Astrocyte of the hippocampus (primary cell): ENCODE measurements around the gene COL6A1.

Experiments used
- DNase-seq: peaks from one replicate; pipeline ENCODE4 v3.0.0; 2011; ENCODE audit warnings: low read depth, low spot score

COL6A1 gene

DNA sequence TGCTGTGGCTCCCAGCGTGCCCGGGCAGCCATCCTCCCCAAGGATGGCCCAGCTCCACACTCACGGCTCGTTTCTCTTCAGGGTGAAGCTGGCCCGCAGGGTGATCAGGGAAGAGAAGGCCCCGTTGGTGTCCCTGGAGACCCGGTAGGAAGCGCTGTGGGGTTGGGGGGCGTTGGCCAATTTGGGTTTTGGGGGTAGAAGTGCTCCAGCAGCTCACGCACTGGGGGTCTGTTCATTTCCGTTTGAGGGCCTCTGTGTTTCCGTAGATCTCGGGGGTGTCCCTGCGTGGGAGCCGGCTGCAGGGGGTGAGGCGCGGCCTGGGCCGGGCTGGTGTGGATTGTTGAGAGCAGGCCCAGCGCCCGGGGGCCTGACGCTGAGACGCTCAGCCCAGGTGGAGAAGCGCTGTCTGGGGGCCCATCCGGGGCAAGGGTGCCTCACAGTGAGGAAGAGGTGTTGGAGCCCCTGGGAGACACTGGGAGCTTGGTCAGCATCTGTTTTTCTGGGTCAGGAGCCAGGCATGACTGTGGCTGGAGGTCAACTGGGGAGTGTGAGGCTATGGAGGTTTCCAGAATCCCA, 12.6 kb downstream of the COL6A1 start:
- DNase-seq = no peak

DNA sequence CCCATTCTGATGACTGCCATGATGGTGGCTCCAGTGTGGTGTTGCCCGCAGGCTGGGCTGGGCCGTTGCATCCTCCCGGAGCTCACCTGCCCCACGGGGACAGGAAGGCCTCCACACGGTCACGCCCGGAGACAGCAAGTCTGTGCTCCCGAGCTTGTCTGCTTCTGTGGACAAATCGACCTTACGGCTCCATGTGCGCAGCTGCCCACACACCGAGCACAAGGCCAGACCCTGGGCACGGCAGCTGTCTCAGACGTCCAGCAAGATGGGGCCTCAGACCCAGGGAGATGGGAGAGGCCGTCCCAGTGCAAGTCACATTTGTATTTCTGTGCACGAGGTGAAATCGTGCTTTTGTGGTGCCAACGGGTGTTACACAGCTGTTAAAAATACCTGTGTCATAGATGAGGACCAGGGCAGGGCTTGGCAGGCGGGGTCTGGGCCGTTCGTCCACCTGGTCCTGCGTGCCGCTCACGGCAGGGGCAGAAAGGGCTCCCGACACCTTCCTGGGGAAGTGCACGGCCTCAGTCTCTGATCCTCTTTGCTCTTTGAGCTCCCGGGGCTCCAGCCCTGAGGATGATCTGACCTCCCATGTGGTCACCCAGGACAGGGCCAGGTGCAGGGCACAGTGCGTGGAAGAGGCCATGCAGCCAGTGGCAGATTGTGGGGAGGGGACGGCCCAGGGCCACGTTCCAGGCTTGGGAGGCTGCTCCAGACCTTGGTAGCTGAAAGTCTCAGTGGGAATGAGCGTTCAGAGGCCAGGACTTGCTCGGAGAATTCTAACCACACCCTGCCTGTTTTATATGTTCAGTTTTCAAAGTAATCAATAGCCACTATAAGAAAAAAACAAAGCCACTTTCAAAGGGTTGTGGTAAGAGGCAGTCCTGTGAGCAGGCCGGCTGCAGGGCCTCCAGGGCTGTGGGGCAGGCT, 13.5 kb downstream of the COL6A1 start:
- no peak for DNase-seq

DNA sequence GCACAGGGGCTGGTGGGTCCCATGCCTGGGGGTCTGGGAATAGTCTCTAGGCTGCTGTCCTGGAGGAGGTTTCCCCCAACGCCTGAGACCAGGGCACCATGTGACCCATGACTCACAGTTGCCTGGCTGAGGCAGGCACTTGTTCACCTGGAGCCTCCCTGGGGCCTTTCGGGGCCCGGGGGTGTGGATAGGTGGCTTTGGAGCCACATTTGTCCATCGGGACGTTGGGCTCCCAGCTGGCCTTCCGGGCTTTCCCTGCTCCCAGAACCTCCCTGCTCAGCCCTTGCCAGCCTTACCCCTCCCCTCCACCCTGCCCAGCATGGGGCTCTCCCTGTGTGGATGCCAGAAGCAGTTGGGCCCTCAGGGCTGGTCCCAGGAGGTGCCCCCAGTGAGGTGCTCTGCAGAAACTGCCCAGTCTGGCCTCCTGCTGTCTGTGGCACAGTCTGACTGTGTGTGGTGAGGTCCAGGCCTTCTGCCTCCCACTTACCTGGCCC, 14.2 kb downstream of the COL6A1 start:
- DNase-seq = peak; percentile 32

DNA sequence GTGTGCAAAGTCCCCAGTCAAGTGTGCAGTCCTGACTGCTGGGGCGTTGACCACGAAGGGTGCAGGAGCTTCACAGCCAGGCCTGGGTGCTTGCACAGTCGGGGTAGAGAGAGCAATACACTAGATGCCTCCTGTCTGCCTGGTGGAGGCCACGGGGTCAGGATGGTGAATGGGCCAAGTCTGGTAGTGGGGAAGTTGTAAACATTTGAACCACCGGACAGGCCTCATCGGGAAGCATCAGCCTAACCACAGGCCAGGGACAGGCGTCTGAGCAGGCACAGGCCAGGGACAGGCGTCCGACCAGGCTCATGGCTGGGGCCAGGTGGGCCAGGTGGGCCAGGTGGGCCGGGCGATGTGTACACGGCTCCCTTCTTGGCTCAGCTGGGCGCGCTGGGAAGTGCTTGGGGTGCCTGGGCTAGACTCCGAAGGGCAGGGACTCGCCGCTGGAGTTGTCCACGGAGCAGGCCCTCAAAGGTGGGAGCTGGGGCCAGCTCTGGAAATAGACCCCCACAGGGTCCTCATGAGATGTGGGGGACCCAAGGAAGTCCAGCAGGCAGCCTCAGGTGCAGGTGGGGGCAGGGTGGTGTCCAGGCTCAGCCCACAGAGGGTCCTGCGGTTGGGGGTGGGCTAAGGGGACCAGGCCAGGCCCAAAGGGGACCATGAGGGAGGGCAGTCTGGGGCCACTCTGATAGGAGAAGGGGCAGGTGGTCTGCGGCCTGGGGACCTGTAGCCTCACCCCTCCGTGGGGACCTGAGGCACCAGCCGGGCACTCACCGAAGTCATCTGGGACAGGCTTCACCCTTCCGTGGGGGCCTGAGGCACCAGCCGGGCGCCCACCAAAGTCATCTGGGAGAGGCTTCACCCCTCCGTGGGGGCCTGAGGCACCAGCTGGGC, 15.0 kb downstream of the COL6A1 start:
- DNase-seq = no peak

DNA sequence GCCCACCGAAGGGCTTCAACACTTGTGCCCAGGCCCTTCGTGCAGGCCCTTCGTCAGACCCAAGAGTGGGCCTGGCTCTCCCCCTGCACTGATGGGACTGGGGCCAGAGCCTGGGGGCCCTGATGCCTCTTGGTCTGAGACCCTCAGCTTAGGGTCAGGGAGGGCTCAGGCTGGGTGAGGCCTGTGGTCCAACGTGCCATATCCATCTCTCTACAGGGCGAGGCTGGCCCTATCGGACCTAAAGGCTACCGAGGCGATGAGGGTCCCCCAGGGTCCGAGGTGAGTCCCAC, 15.6 kb downstream of the COL6A1 start:
- DNase-seq = no peak

DNA sequence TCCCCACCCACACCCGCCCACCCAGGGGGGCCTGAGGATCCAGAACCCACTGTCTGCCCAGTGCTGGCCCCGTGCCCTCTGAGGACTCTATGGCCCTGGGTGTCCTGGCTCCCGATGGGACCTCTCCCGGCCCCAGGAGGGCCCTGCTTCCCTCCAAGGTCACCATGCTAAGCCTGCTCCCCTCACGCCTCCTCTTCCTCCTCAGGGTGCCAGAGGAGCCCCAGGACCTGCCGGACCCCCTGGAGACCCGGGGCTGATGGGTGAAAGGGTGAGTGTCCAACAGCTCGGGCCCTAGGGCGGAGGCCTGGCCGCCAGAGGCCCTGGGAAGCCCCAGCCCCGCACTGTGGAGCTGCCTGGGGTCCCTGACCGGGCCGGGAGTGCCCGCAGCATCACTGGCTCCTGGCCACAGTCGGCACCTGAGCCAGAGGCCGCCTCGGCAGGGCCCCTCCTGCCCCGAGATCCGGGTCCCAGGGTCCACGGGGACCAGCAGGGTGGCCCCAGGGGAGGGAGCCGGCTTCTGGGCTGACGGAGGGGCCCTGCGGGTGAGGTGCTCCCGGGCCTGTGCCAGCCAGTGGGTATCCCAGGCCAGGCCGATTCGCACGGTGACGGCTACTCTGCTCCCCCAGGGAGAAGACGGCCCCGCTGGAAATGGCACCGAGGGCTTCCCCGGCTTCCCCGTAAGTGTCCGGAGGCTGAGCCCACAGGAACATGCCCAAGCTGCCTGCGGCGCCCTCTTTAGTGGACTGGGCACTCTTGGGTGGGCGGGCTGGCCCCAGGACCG, 16.1 kb downstream of the COL6A1 start:
- DNase-seq = no peak

DNA sequence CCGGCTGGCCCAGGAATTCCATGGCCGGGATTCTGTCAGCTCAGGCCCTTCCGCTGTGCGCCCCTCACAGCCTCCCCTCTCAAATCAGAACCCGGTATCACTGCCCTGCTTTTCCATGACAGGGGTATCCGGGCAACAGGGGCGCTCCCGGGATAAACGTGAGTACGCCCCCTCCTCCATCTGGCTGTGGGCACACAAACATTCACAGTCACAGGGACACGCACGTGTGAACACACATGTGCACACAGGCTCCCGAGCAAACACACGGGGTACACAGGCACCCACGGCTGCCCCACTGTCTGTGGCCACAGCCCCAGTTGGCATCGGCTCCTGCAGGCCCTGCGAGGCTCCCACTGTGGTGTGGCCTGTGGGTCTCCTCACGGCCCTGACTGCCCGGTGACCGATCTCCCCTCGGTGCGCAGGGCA, 16.7 kb downstream of the COL6A1 start:
- no peak for DNase-seq

DNA sequence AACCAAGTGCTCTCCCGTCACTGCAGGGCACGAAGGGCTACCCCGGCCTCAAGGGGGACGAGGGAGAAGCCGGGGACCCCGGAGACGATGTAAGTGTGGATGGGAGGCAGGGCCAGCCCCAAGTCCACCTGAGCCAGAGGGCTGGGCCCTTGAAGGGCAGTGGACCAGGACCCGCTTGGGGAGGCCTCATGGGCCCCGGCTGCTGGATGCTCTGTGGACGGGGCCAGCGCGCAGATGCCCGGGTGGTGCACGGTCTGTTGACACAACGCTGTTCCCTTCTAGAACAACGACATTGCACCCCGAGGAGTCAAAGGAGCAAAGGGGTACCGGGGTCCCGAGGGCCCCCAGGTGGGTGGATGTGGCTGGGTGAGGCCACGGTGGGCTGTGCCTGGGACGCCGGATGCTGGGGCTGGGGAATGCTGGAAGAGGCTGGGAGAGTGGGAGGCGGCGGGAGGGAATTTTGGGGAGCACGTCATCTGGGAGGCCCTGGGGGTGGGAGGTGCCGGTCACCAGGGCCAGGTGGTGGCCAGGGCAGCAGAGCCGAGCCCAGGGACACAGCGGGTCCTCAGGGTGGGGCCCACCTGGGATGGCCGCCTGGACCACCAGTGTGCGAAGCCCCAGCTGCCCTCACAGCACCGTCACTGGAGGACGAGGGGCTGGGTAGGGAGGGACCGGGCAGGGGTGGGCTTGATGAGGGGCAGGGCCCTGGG, 17.5 kb downstream of the COL6A1 start:
- DNase-seq = no peak

DNA sequence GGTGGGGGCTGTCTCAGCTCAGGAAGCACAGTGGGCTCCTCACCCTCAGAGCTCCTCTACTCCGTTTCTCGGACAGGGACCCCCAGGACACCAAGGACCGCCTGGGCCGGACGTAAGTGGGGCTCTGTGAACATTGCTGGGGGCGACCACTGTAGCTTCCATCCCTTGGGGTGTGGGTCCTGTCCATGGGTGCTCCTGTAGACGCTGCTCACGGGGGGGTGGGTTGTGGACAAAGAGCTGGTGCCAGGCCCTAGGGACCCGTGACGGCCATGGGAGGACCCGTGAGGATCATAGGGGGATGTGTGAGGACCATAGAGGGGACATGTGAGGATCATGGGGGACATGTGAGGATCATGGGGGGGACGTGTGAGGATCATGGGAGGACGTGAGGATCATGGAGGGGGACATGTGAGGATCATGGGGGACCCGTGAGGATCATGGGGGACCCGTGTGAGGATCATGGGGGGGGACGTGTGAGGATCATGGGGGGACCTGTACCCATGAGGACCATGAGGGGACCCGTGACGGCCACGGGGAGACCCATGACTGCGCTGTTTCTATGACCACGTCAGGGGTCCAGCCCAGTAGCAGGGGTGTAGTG, 18.1 kb downstream of the COL6A1 start:
- DNase-seq = no peak

DNA sequence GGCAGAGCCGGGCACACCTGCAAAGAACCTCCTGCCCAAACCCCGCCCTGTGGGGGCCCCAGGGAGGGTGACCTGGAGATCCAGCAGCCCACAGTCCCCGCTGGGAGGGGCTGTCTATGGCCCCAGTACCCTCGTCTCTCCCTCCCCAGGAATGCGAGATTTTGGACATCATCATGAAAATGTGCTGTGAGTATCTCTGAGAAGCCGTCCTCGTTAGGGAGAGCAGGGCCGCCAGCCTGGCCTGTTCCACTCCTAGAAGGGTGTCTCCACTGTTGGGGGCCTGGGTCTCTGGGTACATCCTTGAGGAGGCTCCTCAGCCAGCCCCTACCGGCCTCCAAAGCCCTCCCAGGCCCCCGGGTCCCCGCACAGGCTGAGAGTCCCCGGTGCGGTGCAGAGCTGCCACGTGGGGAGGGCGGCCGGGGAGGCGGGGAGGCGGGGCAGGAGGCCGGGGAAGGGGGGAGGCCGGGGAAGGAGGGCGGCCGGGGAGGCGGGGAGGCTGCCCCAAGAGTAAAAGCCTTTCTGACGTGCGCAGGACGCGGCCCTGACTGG, 18.7 kb downstream of the COL6A1 start:
- DNase-seq = no peak

DNA sequence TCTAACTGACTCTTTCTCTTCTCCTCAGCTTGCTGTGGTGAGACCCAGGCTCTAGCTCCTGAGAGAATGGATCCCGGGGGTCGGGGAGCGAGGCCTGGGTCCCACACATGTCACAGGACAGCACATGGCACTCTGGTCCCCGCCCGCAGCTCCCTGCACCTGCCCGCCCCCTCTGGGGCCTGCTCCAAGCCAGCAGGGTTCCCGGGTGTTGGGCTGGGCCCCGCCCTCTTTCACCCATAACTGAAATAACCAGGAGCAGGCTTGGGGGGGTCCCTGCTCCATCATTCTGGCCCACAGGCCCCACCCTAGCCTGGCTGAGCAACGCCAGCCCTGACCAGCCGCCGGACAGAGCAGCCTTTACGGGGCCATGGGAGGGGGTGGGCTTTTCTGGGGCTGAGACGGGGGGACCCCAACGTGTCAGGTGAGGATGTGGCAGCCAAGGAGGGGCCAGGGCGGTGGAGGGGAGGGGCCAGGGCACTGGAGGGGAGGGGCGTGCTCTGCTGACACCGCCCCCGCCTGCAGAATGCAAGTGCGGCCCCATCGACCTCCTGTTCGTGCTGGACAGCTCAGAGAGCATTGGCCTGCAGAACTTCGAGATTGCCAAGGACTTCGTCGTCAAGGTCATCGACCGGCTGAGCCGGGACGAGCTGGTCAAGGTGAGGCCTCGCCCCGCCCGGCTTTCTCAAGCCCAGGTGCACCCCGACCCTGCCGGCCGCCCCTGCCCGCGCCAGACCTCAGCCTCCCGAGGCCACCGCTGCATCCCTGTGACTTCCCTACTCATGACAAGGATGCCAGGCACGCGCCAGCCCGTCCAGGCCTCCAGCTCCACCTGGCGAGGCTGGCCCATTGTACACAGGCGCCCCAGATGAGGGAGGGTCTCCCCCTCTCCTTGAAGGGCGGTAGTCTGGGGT, 19.4 kb downstream of the COL6A1 start:
- DNase-seq = no peak

DNA sequence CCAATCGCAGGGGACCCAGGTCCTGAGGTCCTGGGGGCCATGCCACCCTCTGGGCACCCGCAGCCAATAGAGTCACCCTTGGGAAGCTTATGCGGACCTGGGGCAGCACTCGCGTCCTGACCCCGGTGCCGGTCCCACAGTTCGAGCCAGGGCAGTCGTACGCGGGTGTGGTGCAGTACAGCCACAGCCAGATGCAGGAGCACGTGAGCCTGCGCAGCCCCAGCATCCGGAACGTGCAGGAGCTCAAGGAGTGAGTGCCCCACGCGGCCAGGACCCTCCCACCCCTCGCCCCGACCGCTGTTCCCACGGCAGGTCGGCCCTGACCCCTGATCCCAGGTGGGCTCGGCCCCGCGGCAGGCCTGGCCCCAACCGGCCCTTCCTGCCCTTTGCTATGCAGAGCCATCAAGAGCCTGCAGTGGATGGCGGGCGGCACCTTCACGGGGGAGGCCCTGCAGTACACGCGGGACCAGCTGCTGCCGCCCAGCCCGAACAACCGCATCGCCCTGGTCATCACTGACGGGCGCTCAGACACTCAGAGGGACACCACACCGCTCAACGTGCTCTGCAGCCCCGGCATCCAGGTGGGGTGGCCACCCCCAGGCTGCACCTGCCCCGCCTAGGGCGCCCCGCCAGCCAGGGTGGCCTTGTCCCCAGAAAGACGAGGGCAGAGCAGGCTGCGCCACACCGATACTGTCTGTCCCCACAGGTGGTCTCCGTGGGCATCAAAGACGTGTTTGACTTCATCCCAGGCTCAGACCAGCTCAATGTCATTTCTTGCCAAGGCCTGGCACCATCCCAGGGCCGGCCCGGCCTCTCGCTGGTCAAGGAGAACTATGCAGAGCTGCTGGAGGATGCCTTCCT, 20.5 kb downstream of the COL6A1 start:
- no peak for DNase-seq

DNA sequence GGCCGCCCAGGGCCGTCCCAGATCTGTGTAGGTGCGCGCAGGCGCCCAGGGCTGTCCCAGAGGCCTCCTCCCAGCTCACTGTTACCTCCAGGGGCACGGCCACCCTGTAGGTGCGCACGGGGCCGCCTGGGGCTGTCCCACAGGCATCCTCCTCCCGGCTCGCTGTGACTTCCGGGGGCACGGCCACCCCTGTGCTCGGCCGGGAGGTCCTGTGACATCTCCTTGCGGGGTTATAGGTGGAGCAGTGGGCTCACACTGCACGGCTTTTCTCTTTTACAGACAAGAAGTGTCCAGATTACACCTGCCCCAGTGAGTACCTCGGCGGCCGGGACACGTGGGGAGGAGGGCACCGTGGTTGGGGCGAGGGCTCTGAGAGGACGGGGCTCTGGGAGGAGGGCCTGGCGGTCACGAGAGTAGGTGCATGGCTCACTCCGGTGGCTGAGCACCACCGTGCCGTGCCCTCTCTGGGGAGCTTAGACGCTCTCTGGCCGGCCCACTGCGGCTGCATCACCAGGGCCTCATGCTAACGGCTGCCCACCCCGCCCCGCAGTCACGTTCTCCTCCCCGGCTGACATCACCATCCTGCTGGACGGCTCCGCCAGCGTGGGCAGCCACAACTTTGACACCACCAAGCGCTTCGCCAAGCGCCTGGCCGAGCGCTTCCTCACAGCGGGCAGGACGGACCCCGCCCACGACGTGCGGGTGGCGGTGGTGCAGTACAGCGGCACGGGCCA, 21.4 kb downstream of the COL6A1 start:
- DNase-seq = no peak

DNA sequence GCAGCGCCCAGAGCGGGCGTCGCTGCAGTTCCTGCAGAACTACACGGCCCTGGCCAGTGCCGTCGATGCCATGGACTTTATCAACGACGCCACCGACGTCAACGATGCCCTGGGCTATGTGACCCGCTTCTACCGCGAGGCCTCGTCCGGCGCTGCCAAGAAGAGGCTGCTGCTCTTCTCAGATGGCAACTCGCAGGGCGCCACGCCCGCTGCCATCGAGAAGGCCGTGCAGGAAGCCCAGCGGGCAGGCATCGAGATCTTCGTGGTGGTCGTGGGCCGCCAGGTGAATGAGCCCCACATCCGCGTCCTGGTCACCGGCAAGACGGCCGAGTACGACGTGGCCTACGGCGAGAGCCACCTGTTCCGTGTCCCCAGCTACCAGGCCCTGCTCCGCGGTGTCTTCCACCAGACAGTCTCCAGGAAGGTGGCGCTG, 22.0 kb downstream of the COL6A1 start:
- DNase-seq = no peak

DNA sequence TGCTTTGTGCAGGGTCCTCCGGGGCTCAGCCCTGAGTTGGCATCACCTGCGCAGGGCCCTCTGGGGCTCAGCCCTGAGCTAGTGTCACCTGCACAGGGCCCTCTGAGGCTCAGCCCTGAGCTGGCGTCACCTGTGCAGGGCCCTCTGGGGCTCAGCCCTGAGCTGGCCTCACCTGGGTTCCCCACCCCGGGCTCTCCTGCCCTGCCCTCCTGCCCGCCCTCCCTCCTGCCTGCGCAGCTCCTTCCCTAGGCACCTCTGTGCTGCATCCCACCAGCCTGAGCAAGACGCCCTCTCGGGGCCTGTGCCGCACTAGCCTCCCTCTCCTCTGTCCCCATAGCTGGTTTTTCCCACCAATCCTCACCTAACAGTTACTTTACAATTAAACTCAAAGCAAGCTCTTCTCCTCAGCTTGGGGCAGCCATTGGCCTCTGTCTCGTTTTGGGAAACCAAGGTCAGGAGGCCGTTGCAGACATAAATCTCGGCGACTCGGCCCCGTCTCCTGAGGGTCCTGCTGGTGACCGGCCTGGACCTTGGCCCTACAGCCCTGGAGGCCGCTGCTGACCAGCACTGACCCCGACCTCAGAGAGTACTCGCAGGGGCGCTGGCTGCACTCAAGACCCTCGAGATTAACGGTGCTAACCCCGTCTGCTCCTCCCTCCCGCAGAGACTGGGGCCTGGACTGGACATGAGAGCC, 22.7 kb downstream of the COL6A1 start:
- DNase-seq = no peak

DNA sequence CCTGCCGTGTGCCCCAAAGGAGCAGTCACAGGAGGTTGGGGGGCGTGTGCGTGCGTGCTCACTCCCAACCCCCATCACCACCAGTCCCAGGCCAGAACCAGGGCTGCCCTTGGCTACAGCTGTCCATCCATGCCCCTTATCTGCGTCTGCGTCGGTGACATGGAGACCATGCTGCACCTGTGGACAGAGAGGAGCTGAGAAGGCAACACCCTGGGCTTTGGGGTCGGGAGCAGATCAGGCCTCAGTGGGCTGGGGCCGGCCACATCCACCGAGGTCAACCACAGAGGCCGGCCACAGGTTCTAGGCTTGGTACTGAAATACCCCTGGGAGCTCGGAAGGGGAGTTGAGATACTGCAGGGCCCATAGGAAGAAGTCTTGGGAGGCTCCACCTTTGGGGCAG, 23.5 kb downstream of the COL6A1 start:
- no peak for DNase-seq

DNA sequence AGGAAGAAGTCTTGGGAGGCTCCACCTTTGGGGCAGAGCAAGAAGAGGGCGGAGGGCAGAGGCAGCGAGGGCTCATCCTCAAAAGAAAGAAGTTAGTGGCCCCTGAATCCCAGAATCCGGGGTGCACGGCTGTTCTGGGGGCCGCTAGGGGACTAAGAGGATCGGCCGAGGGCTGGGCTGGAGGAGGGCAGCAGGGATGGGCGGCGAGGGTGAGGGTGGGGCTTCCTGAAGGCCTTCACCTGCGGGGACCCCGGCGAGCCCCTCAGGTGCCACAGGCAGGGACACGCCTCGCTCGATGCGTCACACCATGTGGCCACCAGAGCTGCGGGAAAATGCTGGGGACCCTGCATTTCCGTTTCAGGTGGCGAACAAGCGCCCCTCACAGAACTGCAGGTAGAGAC, 23.9 kb downstream of the COL6A1 start:
- no peak for DNase-seq
